Endothelial cell of umbilical vein (primary cell): ENCODE results near the gene DTWD2. TPM values are rescaled to one million over a fixed set of nuclear protein-coding genes. Genes with fewer than 3 reads are reported as not detected.

ENCODE experiments used
- BruUV-seq: library from RNA; stranded (reverse); fragments of 400-500 nt; replicated peaks from 2 replicates; lab custom pipeline; 2021; lab: Mats Ljungman, UMichigan
- CTCF ChIA-PET: fragments of 300-600, 350-600 bp; sonication (Branson Sonifier 250); formaldehyde crosslinking; loops from one replicate; lab custom pipeline; 2021; ENCODE audit warnings: antibody characterized with exemption, inconsistent platforms; lab: Charles Lee
- POLR2A ChIA-PET: fragments of 300-600, 350-600 bp; sonication (Branson Sonifier 250); formaldehyde crosslinking; loops from one replicate; lab custom pipeline; 2021; ENCODE audit warnings: antibody characterized with exemption, inconsistent platforms; lab: Charles Lee
- DNase-seq: peaks from one replicate; pipeline ENCODE4 v3.0.0-alpha.2; 2011; ENCODE audit warnings: low read depth, low spot score
- FAIRE-seq: peaks from 2 replicates; lab custom pipeline; 2011; peaks lifted over from hg19 to GRCh38; lab: Jason Lieb, UNC
- H2AFZ ChIP-seq: 2 replicates; pipeline ENCODE4 v1.6.0; 2012; ENCODE audit warnings: low read depth, low read length, control low read depth, inconsistent platforms
- H3K27ac ChIP-seq: 2 replicates; pipeline ENCODE4 v1.5.1; 2011; ENCODE audit warnings: low read depth, mild to moderate bottlenecking, control low read depth, low read length, moderate library complexity; ENCODE audit not compliant: insufficient read depth
- H3K27me3 ChIP-seq, 2 experiments: 2 replicates each; pipeline versions ENCODE4 v1.6.0 to v1.6.1; 2011; ENCODE audit warnings: low read length in 2 of 2, mixed read lengths in 1 of 2; ENCODE audit not compliant: control insufficient read depth in 2 of 2, insufficient read depth in 2 of 2
- H3K36me3 ChIP-seq, 2 experiments: 2 replicates in 1 of 2; 3 replicates in 1 of 2; pipeline ENCODE4 v1.5.1; 2011; ENCODE audit warnings: low read length in 2 of 2, mild to moderate bottlenecking in 1 of 2, moderate library complexity in 1 of 2; ENCODE audit not compliant: control insufficient read depth in 2 of 2, insufficient read depth in 2 of 2; ENCODE audit errors: extremely low read depth in 1 of 2
- H3K4me1 ChIP-seq: 3 replicates; pipeline ENCODE4 v1.5.1; 2011; ENCODE audit warnings: mild to moderate bottlenecking, low read length; ENCODE audit not compliant: control insufficient read depth, insufficient read depth; ENCODE audit errors: extremely low read depth
- H3K4me2 ChIP-seq: 2 replicates; pipeline ENCODE4 v1.6.1; 2011; ENCODE audit warnings: low read length, control low read depth, mixed read lengths; ENCODE audit not compliant: insufficient read depth
- H3K4me3 ChIP-seq, 3 experiments: fragments of 200-600 bp in 1 of 3; sonication (generic), shearing (Covaris generic) in 1 of 3; replicated peaks in 1 of 3; 2 replicates each; pipeline ENCODE4 v1.5.1; 2011 to 2016; ENCODE audit warnings: control low read depth in 3 of 3, low read length in 3 of 3, mild to moderate bottlenecking in 2 of 3, inconsistent platforms in 1 of 3, low read depth in 1 of 3, moderate library complexity in 1 of 3; ENCODE audit not compliant: insufficient read depth in 1 of 3
- H3K79me2 ChIP-seq: 2 replicates; pipeline ENCODE4 v1.6.0; 2012; ENCODE audit warnings: low read length, inconsistent platforms; ENCODE audit not compliant: control insufficient read depth, insufficient read depth
- H3K9ac ChIP-seq: replicated peaks from 2 replicates; pipeline ENCODE3; 2011; ENCODE audit warnings: low read length, control low read depth; ENCODE audit not compliant: insufficient read depth; ENCODE audit errors: extremely low read depth
- H3K9me1 ChIP-seq: replicated peaks from 3 replicates; pipeline ENCODE4 v1.6.0; 2011; ENCODE audit warnings: mild to moderate bottlenecking, low read length; ENCODE audit not compliant: control insufficient read depth, insufficient read depth; ENCODE audit errors: extremely low read depth
- H3K9me3 ChIP-seq: replicated peaks from 2 replicates; pipeline ENCODE4 v1.5.1; 2012; ENCODE audit warnings: low read length, inconsistent platforms; ENCODE audit not compliant: control insufficient read depth, insufficient read depth
- H4K20me1 ChIP-seq: replicated peaks from 2 replicates; pipeline ENCODE3; 2011; ENCODE audit warnings: mild to moderate bottlenecking, low read length; ENCODE audit not compliant: control insufficient read depth, insufficient read depth; ENCODE audit errors: extremely low read depth
- FOS ChIP-seq: IDR thresholded peaks from 2 replicates; pipeline ENCODE4 v1.6.1; 2011; ENCODE audit warnings: mild to moderate bottlenecking, low read length, moderate library complexity, borderline replicate concordance; ENCODE audit not compliant: insufficient read depth
- GATA2 ChIP-seq: IDR thresholded peaks from 2 replicates; pipeline ENCODE4 v1.7.0; 2011; ENCODE audit warnings: low read depth, mild to moderate bottlenecking, moderate library complexity, mixed read lengths, low read length; ENCODE audit not compliant: insufficient read length, insufficient read depth
- JUN ChIP-seq: IDR thresholded peaks from 2 replicates; pipeline ENCODE4 v1.6.1; 2011; ENCODE audit warnings: borderline replicate concordance, low read depth; ENCODE audit not compliant: insufficient read length, insufficient read depth
- MYC ChIP-seq: IDR thresholded peaks from one replicate; pipeline ENCODE4 v1.6.1; 2011; ENCODE audit warnings: mild to moderate bottlenecking, low read depth, low read length
- POLR2AphosphoS5 ChIP-seq: IDR thresholded peaks from 2 replicates; pipeline ENCODE4 v1.6.1; 2012; ENCODE audit warnings: low read depth, mild to moderate bottlenecking, control low read depth, low read length, moderate library complexity; ENCODE audit not compliant: insufficient read depth
- dilution Hi-C: fragments of 300-500 bp; cut with MboI; formaldehyde crosslinking; loops from one replicate; pipeline ENCODE4 v1.15.0; 2019; ENCODE audit warnings: low sequenced_read_pairs; ENCODE audit not compliant: extremely low pct_ligation_motif_present
- intact Hi-C: fragments of 100-400 bp; cut with micrococcal nuclease; formaldehyde crosslinking; loops from one replicate; pipeline ENCODE4 v1.10.0; 2022
- polyA plus RNA-seq, 4 experiments: library from polyadenylated mRNA; depleted of rRNA in 3 of 4; stranded (reverse) in 3 of 4; unstranded in 1 of 4; fragments of >200 nt; gene quantifications; 2 replicates each; pipeline versions ENCODE4 v1.2.1 to v1.2.3, GENCODE V29; 2011 to 2012; ENCODE audit warnings: missing spikeins in 1 of 4
- total RNA-seq: library from RNA; stranded (reverse); gene quantifications from 2 replicates; pipeline ENCODE4 v1.2.3, GENCODE V29; 2021

The DTWD2 gene
- total and polyA plus RNA-seq, 2 donors (not counting 3 experiments of a cell fraction or from before 2014, with no cell fraction given): 0.99 to 1.1 TPM

DNA sequence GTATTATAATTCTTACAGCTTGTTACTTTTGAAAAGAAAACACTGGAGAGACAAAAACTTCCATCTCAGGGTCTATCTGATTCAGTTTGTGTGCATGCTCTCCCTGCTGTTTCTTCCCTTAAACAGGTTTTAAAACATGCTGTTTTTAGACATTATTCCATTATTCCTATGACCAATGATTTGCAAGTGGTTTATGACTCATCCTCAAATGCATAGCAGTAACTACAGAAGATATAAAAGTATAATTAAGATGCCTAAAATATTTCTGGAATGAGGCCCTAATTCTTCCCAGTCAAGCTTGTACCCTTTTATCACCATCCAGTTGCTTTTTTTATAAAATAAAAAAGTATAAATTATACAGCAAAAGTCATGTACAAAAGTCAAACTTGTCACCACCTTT lies 3.7 kb downstream of the DTWD2 start:
- peaks cover 0 to 2% of the 10 kb centered on the region in 2 experiments for H3K27me3 ChIP-seq
- no peaks in the 10 kb centered on the region for H3K9me3 ChIP-seq
- H3K4me2 ChIP-seq: no peak overlapping the region
- ChIA-PET POLR2A (no interaction called here), CTCF (interaction anchor here (2.0 to 3.2 kb wide), 2 partner anchors 428 to 450 kb away, joined by 8 to 19 read pairs; no protein-coding TSS in a partner anchor)
- H3K9me1 ChIP-seq: no peaks in the 10 kb centered on the region
- no peaks in the 10 kb centered on the region for H3K36me3 ChIP-seq
- H2AFZ ChIP-seq: no peak overlapping the region
- intact Hi-C loops (loop anchor here (5.0 kb wide), 2 partner anchors 183 to 1463 kb away; no protein-coding TSS in a partner anchor), dilution Hi-C loops (no loop called here)
- H4K20me1 ChIP-seq: no peaks in the 10 kb centered on the region
- peaks cover 6% of the 10 kb centered on the region for H3K4me1 ChIP-seq
- no peaks in the 10 kb centered on the region for H3K79me2 ChIP-seq
- BruUV-seq: no TSS peak
- TF ChIP-seq MYC (no peak), FOS (peak; percentile 7)
- H3K9ac ChIP-seq: no peak overlapping the region
- H3K4me3 ChIP-seq: no peak overlapping the region
- FAIRE-seq (no peak), DNase-seq (no peak)
- no peak overlapping the region for H3K27ac ChIP-seq

- dilution Hi-C loops (no loop called here), intact Hi-C loops (no loop called here)
- H3K4me1 ChIP-seq: no peaks in the 10 kb centered on the region
- no peaks in the 10 kb centered on the region for H3K27me3 ChIP-seq
- H3K9me3 ChIP-seq: no peaks in the 10 kb centered on the region
- no peak for TF ChIP-seq JUN
- TF ChIP-seq MYC: no peak
- TF ChIP-seq GATA2: no peak
- no peak for TF ChIP-seq POLR2AphosphoS5
- TF ChIP-seq FOS: no peak
- no peak overlapping the region for H3K9ac ChIP-seq
- FAIRE-seq: no peak
- ChIA-PET POLR2A (interaction anchor here (0.6 kb wide), 1 partner anchor 141 kb away, joined by 4 read pairs; no protein-coding TSS in a partner anchor), CTCF (interaction anchor here (0.6 kb wide), 1 partner anchor 101 kb away, joined by 3 read pairs; no protein-coding TSS in a partner anchor)
- BruUV-seq: no TSS peak
- H4K20me1 ChIP-seq: no peaks in the 10 kb centered on the region
- DNase-seq: no peak
- H3K4me2 ChIP-seq: no peak overlapping the region
- H3K4me3 ChIP-seq: no peak overlapping the region
- no peaks in the 10 kb centered on the region for H3K79me2 ChIP-seq
- no peaks in the 10 kb centered on the region for H3K9me1 ChIP-seq
- H3K36me3 ChIP-seq: no peaks in the 10 kb centered on the region
- H2AFZ ChIP-seq: no peak overlapping the region
- no peak overlapping the region for H3K27ac ChIP-seq
These were observed 6.6 kb downstream of the DTWD2 start for GRCh38 chr5:118981783-118982182.
